Tibial nerve (tissue), 3 donors: ENCODE data around the gene GCDH.

Source experiments
- CTCF ChIP-seq, 5 experiments: fragments of 200-600 bp in 3 of 5; fragments of 450-650 bp in 2 of 5; sonication (generic) in 3 of 5; IDR thresholded peaks; one replicate each; pipeline ENCODE4 v1.5.1; 2016 to 2019; ENCODE audit warnings: antibody characterized with exemption in 5 of 5, mild to moderate bottlenecking in 3 of 5, moderate library complexity in 2 of 5
- POLR2A ChIP-seq, 2 donors: fragments of 450-650 bp; IDR thresholded peaks; one replicate each; pipeline ENCODE4 v1.6.1; 2017; ENCODE audit warnings: antibody characterized with exemption in 2 of 2, mild to moderate bottlenecking in 2 of 2, moderate library complexity in 2 of 2

GRCh38 chr19:12871681-12872080, 19.3 kb upstream of the GCDH start:
- TF ChIP-seq CTCF (IDR thresholded peaks at IDR 0.05) (no peak), POLR2A (IDR thresholded peaks at IDR 0.05) (no peak)
